Endothelial cell of umbilical vein (primary cell): Measurements from ENCODE around the gene C10orf71. TPM values are rescaled to one million over a fixed set of nuclear protein-coding genes. Genes with fewer than 3 reads are reported as not detected.

Experiments
- BruUV-seq: library from RNA; stranded (reverse); fragments of 400-500 nt; replicated peaks from 2 replicates; lab custom pipeline; 2021; lab: Mats Ljungman, UMichigan
- CTCF ChIA-PET: fragments of 300-600, 350-600 bp; sonication (Branson Sonifier 250); formaldehyde crosslinking; loops from one replicate; lab custom pipeline; 2021; ENCODE audit warnings: antibody characterized with exemption, inconsistent platforms; lab: Charles Lee
- POLR2A ChIA-PET: fragments of 300-600, 350-600 bp; sonication (Branson Sonifier 250); formaldehyde crosslinking; loops from one replicate; lab custom pipeline; 2021; ENCODE audit warnings: antibody characterized with exemption, inconsistent platforms; lab: Charles Lee
- DNase-seq: peaks from one replicate; pipeline ENCODE4 v3.0.0-alpha.2; 2011; ENCODE audit warnings: low read depth, low spot score
- FAIRE-seq: peaks from 2 replicates; lab custom pipeline; 2011; peaks lifted over from hg19 to GRCh38; lab: Jason Lieb, UNC
- H2AFZ ChIP-seq: 2 replicates; pipeline ENCODE4 v1.6.0; 2012; ENCODE audit warnings: low read depth, low read length, control low read depth, inconsistent platforms
- H3K27ac ChIP-seq: 2 replicates; pipeline ENCODE4 v1.5.1; 2011; ENCODE audit warnings: low read depth, mild to moderate bottlenecking, control low read depth, low read length, moderate library complexity; ENCODE audit not compliant: insufficient read depth
- H3K27me3 ChIP-seq, 2 experiments: 2 replicates each; pipeline versions ENCODE4 v1.6.0 to v1.6.1; 2011; ENCODE audit warnings: low read length in 2 of 2, mixed read lengths in 1 of 2; ENCODE audit not compliant: control insufficient read depth in 2 of 2, insufficient read depth in 2 of 2
- H3K36me3 ChIP-seq, 2 experiments: 2 replicates in 1 of 2; 3 replicates in 1 of 2; pipeline ENCODE4 v1.5.1; 2011; ENCODE audit warnings: low read length in 2 of 2, mild to moderate bottlenecking in 1 of 2, moderate library complexity in 1 of 2; ENCODE audit not compliant: control insufficient read depth in 2 of 2, insufficient read depth in 2 of 2; ENCODE audit errors: extremely low read depth in 1 of 2
- H3K4me1 ChIP-seq: 3 replicates; pipeline ENCODE4 v1.5.1; 2011; ENCODE audit warnings: mild to moderate bottlenecking, low read length; ENCODE audit not compliant: control insufficient read depth, insufficient read depth; ENCODE audit errors: extremely low read depth
- H3K4me2 ChIP-seq: 2 replicates; pipeline ENCODE4 v1.6.1; 2011; ENCODE audit warnings: low read length, control low read depth, mixed read lengths; ENCODE audit not compliant: insufficient read depth
- H3K4me3 ChIP-seq, 3 experiments: fragments of 200-600 bp in 1 of 3; sonication (generic), shearing (Covaris generic) in 1 of 3; replicated peaks in 1 of 3; 2 replicates each; pipeline ENCODE4 v1.5.1; 2011 to 2016; ENCODE audit warnings: control low read depth in 3 of 3, low read length in 3 of 3, mild to moderate bottlenecking in 2 of 3, inconsistent platforms in 1 of 3, low read depth in 1 of 3, moderate library complexity in 1 of 3; ENCODE audit not compliant: insufficient read depth in 1 of 3
- H3K79me2 ChIP-seq: 2 replicates; pipeline ENCODE4 v1.6.0; 2012; ENCODE audit warnings: low read length, inconsistent platforms; ENCODE audit not compliant: control insufficient read depth, insufficient read depth
- H3K9ac ChIP-seq: replicated peaks from 2 replicates; pipeline ENCODE3; 2011; ENCODE audit warnings: low read length, control low read depth; ENCODE audit not compliant: insufficient read depth; ENCODE audit errors: extremely low read depth
- H3K9me1 ChIP-seq: replicated peaks from 3 replicates; pipeline ENCODE4 v1.6.0; 2011; ENCODE audit warnings: mild to moderate bottlenecking, low read length; ENCODE audit not compliant: control insufficient read depth, insufficient read depth; ENCODE audit errors: extremely low read depth
- H3K9me3 ChIP-seq: replicated peaks from 2 replicates; pipeline ENCODE4 v1.5.1; 2012; ENCODE audit warnings: low read length, inconsistent platforms; ENCODE audit not compliant: control insufficient read depth, insufficient read depth
- H4K20me1 ChIP-seq: replicated peaks from 2 replicates; pipeline ENCODE3; 2011; ENCODE audit warnings: mild to moderate bottlenecking, low read length; ENCODE audit not compliant: control insufficient read depth, insufficient read depth; ENCODE audit errors: extremely low read depth
- EZH2 ChIP-seq: IDR thresholded peaks from 2 replicates; pipeline ENCODE4 v1.6.1; 2012; ENCODE audit warnings: borderline replicate concordance, low read depth, mild to moderate bottlenecking, moderate library complexity, low read length, inconsistent platforms; ENCODE audit not compliant: severe bottlenecking
- FOS ChIP-seq: IDR thresholded peaks from 2 replicates; pipeline ENCODE4 v1.6.1; 2011; ENCODE audit warnings: mild to moderate bottlenecking, low read length, moderate library complexity, borderline replicate concordance; ENCODE audit not compliant: insufficient read depth
- JUN ChIP-seq: IDR thresholded peaks from 2 replicates; pipeline ENCODE4 v1.6.1; 2011; ENCODE audit warnings: borderline replicate concordance, low read depth; ENCODE audit not compliant: insufficient read length, insufficient read depth
- MYC ChIP-seq: IDR thresholded peaks from one replicate; pipeline ENCODE4 v1.6.1; 2011; ENCODE audit warnings: mild to moderate bottlenecking, low read depth, low read length
- POLR2A ChIP-seq: IDR thresholded peaks from 2 replicates; pipeline ENCODE4 v1.6.1; 2012; ENCODE audit warnings: low read depth, mild to moderate bottlenecking, control low read depth, low read length
- POLR2AphosphoS5 ChIP-seq: IDR thresholded peaks from 2 replicates; pipeline ENCODE4 v1.6.1; 2012; ENCODE audit warnings: low read depth, mild to moderate bottlenecking, control low read depth, low read length, moderate library complexity; ENCODE audit not compliant: insufficient read depth
- dilution Hi-C: fragments of 300-500 bp; cut with MboI; formaldehyde crosslinking; loops from one replicate; pipeline ENCODE4 v1.15.0; 2019; ENCODE audit warnings: low sequenced_read_pairs; ENCODE audit not compliant: extremely low pct_ligation_motif_present
- intact Hi-C: fragments of 100-400 bp; cut with micrococcal nuclease; formaldehyde crosslinking; loops from one replicate; pipeline ENCODE4 v1.10.0; 2022
- polyA plus RNA-seq, 4 experiments: library from polyadenylated mRNA; depleted of rRNA in 3 of 4; stranded (reverse) in 3 of 4; unstranded in 1 of 4; fragments of >200 nt; gene quantifications; 2 replicates each; pipeline versions ENCODE4 v1.2.1 to v1.2.3, GENCODE V29; 2011 to 2012; ENCODE audit warnings: missing spikeins in 1 of 4
- total RNA-seq: library from RNA; stranded (reverse); gene quantifications from 2 replicates; pipeline ENCODE4 v1.2.3, GENCODE V29; 2021
- TF ChIP-seq, protein P1 (sequence below): IDR thresholded peaks from 2 replicates; pipeline ENCODE4 v1.6.1; 2011; ENCODE audit not compliant: insufficient read depth, insufficient read length
- TF ChIP-seq, protein P2 (sequence below), 2 donors: IDR thresholded peaks; 1 replicate in 1 of 2; 2 replicates in 1 of 2; pipeline ENCODE4 v1.5.1; 2011; ENCODE audit warnings: low read length in 2 of 2, mild to moderate bottlenecking in 2 of 2, moderate library complexity in 2 of 2, control low read depth in 1 of 2, inconsistent platforms in 1 of 2, low read depth in 1 of 2; ENCODE audit not compliant: insufficient read depth in 1 of 2; ENCODE audit errors: extremely low read depth in 1 of 2

C10orf71 gene
- total and polyA plus RNA-seq, 2 donors (not counting 3 experiments of a cell fraction or from before 2014, with no cell fraction given) = not detected

GRCh38 chr10:49371967-49372366 is 73.0 kb downstream of the C10orf71 start:
- no peak for TF ChIP-seq FOS
- no peak for TF ChIP-seq JUN
- TF ChIP-seq MYC = no peak
- no peak for TF ChIP-seq POLR2A
- no peak for TF ChIP-seq EZH2
- TF ChIP-seq, protein P1, sequence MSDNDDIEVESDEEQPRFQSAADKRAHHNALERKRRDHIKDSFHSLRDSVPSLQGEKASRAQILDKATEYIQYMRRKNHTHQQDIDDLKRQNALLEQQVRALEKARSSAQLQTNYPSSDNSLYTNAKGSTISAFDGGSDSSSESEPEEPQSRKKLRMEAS = no peak
- no peak for TF ChIP-seq POLR2AphosphoS5
- TF ChIP-seq, protein P2, sequence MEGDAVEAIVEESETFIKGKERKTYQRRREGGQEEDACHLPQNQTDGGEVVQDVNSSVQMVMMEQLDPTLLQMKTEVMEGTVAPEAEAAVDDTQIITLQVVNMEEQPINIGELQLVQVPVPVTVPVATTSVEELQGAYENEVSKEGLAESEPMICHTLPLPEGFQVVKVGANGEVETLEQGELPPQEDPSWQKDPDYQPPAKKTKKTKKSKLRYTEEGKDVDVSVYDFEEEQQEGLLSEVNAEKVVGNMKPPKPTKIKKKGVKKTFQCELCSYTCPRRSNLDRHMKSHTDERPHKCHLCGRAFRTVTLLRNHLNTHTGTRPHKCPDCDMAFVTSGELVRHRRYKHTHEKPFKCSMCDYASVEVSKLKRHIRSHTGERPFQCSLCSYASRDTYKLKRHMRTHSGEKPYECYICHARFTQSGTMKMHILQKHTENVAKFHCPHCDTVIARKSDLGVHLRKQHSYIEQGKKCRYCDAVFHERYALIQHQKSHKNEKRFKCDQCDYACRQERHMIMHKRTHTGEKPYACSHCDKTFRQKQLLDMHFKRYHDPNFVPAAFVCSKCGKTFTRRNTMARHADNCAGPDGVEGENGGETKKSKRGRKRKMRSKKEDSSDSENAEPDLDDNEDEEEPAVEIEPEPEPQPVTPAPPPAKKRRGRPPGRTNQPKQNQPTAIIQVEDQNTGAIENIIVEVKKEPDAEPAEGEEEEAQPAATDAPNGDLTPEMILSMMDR (IDR thresholded peaks at IDR 0.05; ENCODE audit: extremely low read depth in 1 of 2, insufficient read depth in 1 of 2, low read depth in 1 of 2, low read length in 2 of 2) = no peak
- Histone ChIP-seq H3K27ac (no peak overlapping the region), H3K4me3 (no peak overlapping the region), H3K36me3 (no peaks in the 10 kb centered on the region), H3K27me3 (peaks cover 0 to 8% of the 10 kb centered on the region in 2 experiments), H3K9ac (no peak overlapping the region), H3K4me2 (no peak overlapping the region), H3K9me3 (no peaks in the 10 kb centered on the region), H3K79me2 (no peaks in the 10 kb centered on the region), H3K9me1 (no peaks in the 10 kb centered on the region), H2AFZ (no peak overlapping the region), H3K4me1 (peaks cover 7% of the 10 kb centered on the region), H4K20me1 (no peaks in the 10 kb centered on the region)
- intact Hi-C loops (no loop called here), dilution Hi-C loops (no loop called here)
- no peak for FAIRE-seq
- POLR2A ChIA-PET = no interaction called here
- CTCF ChIA-PET = interaction anchor here (1.2 to 1.5 kb wide), 3 partner anchors 10 to 36 kb away, joined by 3 to 7 read pairs (median 3); no protein-coding TSS in a partner anchor
- DNase-seq = no peak
- no TSS peak for BruUV-seq
